Measurements from ENCODE around the gene BZW1.
A peak's percentile ranks its signal among the peaks of the same experiment; 100 is the strongest.

BZW1 gene

GRCh38 chr2:200829258-200829655 is 17.5 kb downstream of the BZW1 start:
- no peak overlapping the region for H3K27ac Mint-ChIP-seq
- no peak for DNase-seq (ENCODE audit: low spot score in 2 of 2)
- ATAC-seq (ENCODE audit: low read depth), result no peak
- no peak overlapping the region for H3K4me3 Mint-ChIP-seq
- H3K27me3 Mint-ChIP-seq, result no peaks in the 10 kb centered on the region
- H3K9me3 Mint-ChIP-seq, result no peaks in the 10 kb centered on the region
- H3K4me1 Mint-ChIP-seq, result no peaks in the 10 kb centered on the region
- peaks cover 7% of the 10 kb centered on the region for H3K36me3 Mint-ChIP-seq

- ATAC-seq (ENCODE audit: low read depth), result no peak
- H3K27me3 Mint-ChIP-seq, result no peaks in the 10 kb centered on the region
- no peak overlapping the region for H3K4me3 Mint-ChIP-seq
- peaks cover 6% of the 10 kb centered on the region for H3K9me3 Mint-ChIP-seq
- H3K36me3 Mint-ChIP-seq, result no peaks in the 10 kb centered on the region
- no peak for DNase-seq (ENCODE audit: low spot score in 2 of 2)
- H3K4me1 Mint-ChIP-seq, result no peaks in the 10 kb centered on the region
- H3K27ac Mint-ChIP-seq, result no peak overlapping the region
These were observed 23.0 kb downstream of the BZW1 start for GRCh38 chr2:200834701-200835100.

GRCh38 chr2:200839513-200839912 is 27.8 kb downstream of the BZW1 start:
- Mint-ChIP-seq H3K4me1 (no peaks in the 10 kb centered on the region), H3K36me3 (no peaks in the 10 kb centered on the region), H3K27ac (no peak overlapping the region), H3K4me3 (no peak overlapping the region), H3K9me3 (peaks cover 6% of the 10 kb centered on the region), H3K27me3 (no peaks in the 10 kb centered on the region)
- ATAC-seq (ENCODE audit: low read depth) (no peak), DNase-seq (ENCODE audit: low spot score in 2 of 2) (no peak)

GRCh38 chr2:200843993-200844948 is 32.6 kb downstream of the BZW1 start:
- Mint-ChIP-seq H3K9me3 (no peaks in the 10 kb centered on the region), H3K4me1 (no peaks in the 10 kb centered on the region), H3K27ac (no peak overlapping the region), H3K4me3 (no peak overlapping the region), H3K36me3 (no peaks in the 10 kb centered on the region), H3K27me3 (no peaks in the 10 kb centered on the region)
- no peak for ATAC-seq (ENCODE audit: low read depth)
- DNase-seq (ENCODE audit: low spot score in 2 of 2), result no peak

- Mint-ChIP-seq H3K9me3 (no peaks in the 10 kb centered on the region), H3K27me3 (no peaks in the 10 kb centered on the region), H3K36me3 (no peaks in the 10 kb centered on the region), H3K27ac (no peak overlapping the region), H3K4me3 (no peak overlapping the region), H3K4me1 (no peaks in the 10 kb centered on the region)
- ATAC-seq (ENCODE audit: low read depth) (no peak), DNase-seq (ENCODE audit: low spot score in 2 of 2) (no peak)
These were observed 33.5 kb downstream of the BZW1 start for GRCh38 chr2:200845194-200845593.

GRCh38 chr2:200845669-200846325 is 34.1 kb downstream of the BZW1 start:
- Mint-ChIP-seq H3K27ac (no peak overlapping the region), H3K4me1 (no peaks in the 10 kb centered on the region), H3K36me3 (peaks cover 2% of the 10 kb centered on the region), H3K9me3 (no peaks in the 10 kb centered on the region), H3K27me3 (no peaks in the 10 kb centered on the region), H3K4me3 (no peak overlapping the region)
- ATAC-seq (ENCODE audit: low read depth) (no peak), DNase-seq (ENCODE audit: low spot score in 2 of 2) (no peak)

GRCh38 chr2:200847269-200847668 is 35.6 kb downstream of the BZW1 start:
- DNase-seq (ENCODE audit: low spot score in 2 of 2), result no peak
- ATAC-seq (ENCODE audit: low read depth), result no peak
- Mint-ChIP-seq H3K4me3 (no peak overlapping the region), H3K27me3 (no peaks in the 10 kb centered on the region), H3K9me3 (no peaks in the 10 kb centered on the region), H3K4me1 (no peaks in the 10 kb centered on the region), H3K27ac (no peak overlapping the region), H3K36me3 (peaks cover 5% of the 10 kb centered on the region)

- peak overlapping the region; percentile 36 for H3K27ac Mint-ChIP-seq
- no peaks in the 10 kb centered on the region for H3K4me1 Mint-ChIP-seq
- no peak for DNase-seq (ENCODE audit: low spot score in 2 of 2)
- no peak for ATAC-seq (ENCODE audit: low read depth)
- peaks cover 11% of the 10 kb centered on the region for H3K36me3 Mint-ChIP-seq
- no peak overlapping the region for H3K4me3 Mint-ChIP-seq
- H3K27me3 Mint-ChIP-seq, result no peaks in the 10 kb centered on the region
- H3K9me3 Mint-ChIP-seq, result no peaks in the 10 kb centered on the region
These were observed 36.2 kb downstream of the BZW1 start for GRCh38 chr2:200847939-200848338.

- H3K4me3 Mint-ChIP-seq, result no peak overlapping the region
- no peak overlapping the region for H3K27ac Mint-ChIP-seq
- no peak for ATAC-seq (ENCODE audit: low read depth)
- no peaks in the 10 kb centered on the region for H3K9me3 Mint-ChIP-seq
- H3K27me3 Mint-ChIP-seq, result no peaks in the 10 kb centered on the region
- no peak for DNase-seq (ENCODE audit: low spot score in 2 of 2)
- peaks cover 20% of the 10 kb centered on the region for H3K36me3 Mint-ChIP-seq
- H3K4me1 Mint-ChIP-seq, result no peaks in the 10 kb centered on the region
These were observed 39.0 kb downstream of the BZW1 start for GRCh38 chr2:200850512-200851256.

- peaks cover 1% of the 10 kb centered on the region for H3K4me1 Mint-ChIP-seq
- ATAC-seq (ENCODE audit: low read depth) (peak; percentile 8), DNase-seq (ENCODE audit: low spot score in 2 of 2) (no peak)
- peaks cover 21% of the 10 kb centered on the region for H3K36me3 Mint-ChIP-seq
- H3K27ac Mint-ChIP-seq, result peak overlapping the region; percentile 86
- H3K4me3 Mint-ChIP-seq, result no peak overlapping the region
- no peaks in the 10 kb centered on the region for H3K27me3 Mint-ChIP-seq
- H3K9me3 Mint-ChIP-seq, result no peaks in the 10 kb centered on the region
These were observed 39.9 kb downstream of the BZW1 start for GRCh38 chr2:200851398-200852248.

- H3K4me3 Mint-ChIP-seq, result no peak overlapping the region
- DNase-seq (ENCODE audit: low spot score in 2 of 2) (no peak), ATAC-seq (ENCODE audit: low read depth) (no peak)
- H3K36me3 Mint-ChIP-seq, result peaks cover 28% of the 10 kb centered on the region
- H3K27me3 Mint-ChIP-seq, result no peaks in the 10 kb centered on the region
- H3K9me3 Mint-ChIP-seq, result no peaks in the 10 kb centered on the region
- H3K4me1 Mint-ChIP-seq, result peaks cover 2% of the 10 kb centered on the region
- H3K27ac Mint-ChIP-seq, result peak overlapping the region; percentile 86
These were observed 40.9 kb downstream of the BZW1 start for GRCh38 chr2:200852605-200853004.

GRCh38 chr2:200856806-200857205 is 45.1 kb downstream of the BZW1 start:
- Mint-ChIP-seq H3K36me3 (peaks cover 50% of the 10 kb centered on the region), H3K4me1 (peaks cover 26% of the 10 kb centered on the region), H3K4me3 (no peak overlapping the region), H3K27me3 (no peaks in the 10 kb centered on the region), H3K9me3 (no peaks in the 10 kb centered on the region), H3K27ac (peak overlapping the region; percentile 8)
- no peak for ATAC-seq (ENCODE audit: low read depth)
- no peak for DNase-seq (ENCODE audit: low spot score in 2 of 2)

GRCh38 chr2:200860092-200860795 is 48.5 kb downstream of the BZW1 start:
- Mint-ChIP-seq H3K27ac (peak overlapping the region; percentile 88), H3K4me3 (peak overlapping the region; percentile 84), H3K36me3 (peaks cover 46% of the 10 kb centered on the region), H3K27me3 (no peaks in the 10 kb centered on the region), H3K4me1 (peaks cover 37% of the 10 kb centered on the region), H3K9me3 (no peaks in the 10 kb centered on the region)
- ATAC-seq (ENCODE audit: low read depth), result no peak
- DNase-seq (ENCODE audit: low spot score in 2 of 2), result no peak

All from memory B cell (primary cell).